Left lung (tissue), 10 donors: ENCODE data around the gene ZFP62. TPM values are rescaled to one million over a fixed set of nuclear protein-coding genes. Genes with fewer than 3 reads are reported as not detected.

Source experiments
- ATAC-seq: fragments of 200-7000 bp; cut with Tn5 transposase; one replicate; pipeline ENCODE4 v1.9.1; 2020; ENCODE audit warnings: moderate library complexity
- DNase-seq, 4 donors: peaks; one replicate each; pipeline ENCODE4 v3.0.0-alpha.2; 2013 to 2020
- H3K27ac ChIP-seq, 2 donors: fragments of 200-600 bp; sonication (generic) in 1 of 2; one replicate each; pipeline versions ENCODE4 v1.5.0 to v1.8.0; 2020 to 2021
- H3K27me3 ChIP-seq, 2 donors: fragments of 200-600 bp; sonication (generic) in 1 of 2; one replicate each; pipeline versions ENCODE4 v1.5.0 to v1.8.0; 2020 to 2021
- H3K36me3 ChIP-seq, 2 donors: fragments of 200-600 bp; sonication (generic) in 1 of 2; one replicate each; pipeline versions ENCODE4 v1.5.0 to v1.8.0; 2020 to 2021
- H3K4me1 ChIP-seq, 2 donors: fragments of 200-600 bp; one replicate each; pipeline ENCODE4 v1.8.0; 2021
- H3K4me3 ChIP-seq, 2 donors: fragments of 200-600 bp; sonication (generic) in 1 of 2; one replicate each; pipeline versions ENCODE4 v1.5.0 to v1.8.0; 2020 to 2021; ENCODE audit warnings: mild to moderate bottlenecking in 1 of 2
- H3K9me3 ChIP-seq, 2 donors: fragments of 200-600 bp; sonication (generic) in 1 of 2; one replicate each; pipeline versions ENCODE4 v1.5.0 to v1.8.0; 2020 to 2021
- CTCF ChIP-seq, 2 donors: fragments of 200-600 bp; sonication (generic) in 1 of 2; IDR thresholded peaks; one replicate each; pipeline versions ENCODE4 v1.5.0 to v1.8.0; 2021; ENCODE audit warnings: antibody characterized with exemption in 2 of 2
- intact Hi-C, 2 donors: fragments of 100-400 bp; cut with DNase I; formaldehyde crosslinking; loops; one replicate each; pipeline versions ENCODE4 v1.11.2 to v1.14.2; 2022
- polyA plus RNA-seq, 6 donors: library from polyadenylated mRNA; unstranded; fragments of 120-200 nt; gene quantifications; one replicate each; pipeline ENCODE4 v1.2.1, GENCODE V29; 2013; ENCODE audit not compliant: insufficient read length in 6 of 6
- total RNA-seq, 2 donors: library from RNA; stranded (reverse); fragmentation: NEBNext Ultra II Directional; extraction: Animal tissue kit (Norgen Biotek cat#: 25700); gene quantifications; one replicate each; pipeline ENCODE4 v1.2.1, GENCODE V29; 2021
- donor health status: DM: no; HTN: yes; CAD: no.
- donor health status: DM: no; HTN: no; CAD: no.

Gene ZFP62
- total and polyA plus RNA-seq, 8 donors = 21.4 to 66.1 (median 58.1) TPM

DNA sequence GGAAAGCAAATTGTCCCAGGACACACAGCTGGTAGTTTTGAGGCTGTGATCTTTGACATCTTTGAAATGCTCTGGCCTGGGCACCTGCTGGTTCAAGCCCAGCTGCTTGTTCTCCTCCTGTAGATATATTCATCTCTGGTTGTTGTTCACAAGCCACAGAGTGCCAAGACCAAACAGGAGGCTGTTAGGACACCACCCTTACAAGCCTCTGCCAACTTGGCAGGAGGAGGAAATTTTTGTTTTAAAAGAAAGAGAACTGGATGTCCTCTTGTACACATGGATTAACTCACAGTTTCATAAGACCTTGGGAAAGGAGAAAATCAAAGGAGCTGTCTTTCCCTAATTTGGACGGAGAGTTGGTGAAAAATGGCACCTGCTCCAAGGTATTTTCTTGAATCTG, 8.5 kb upstream of the ZFP62 start:
- Histone ChIP-seq H3K4me1 (peaks cover 0 to 25% of the 10 kb centered on the region in 2 donors), H3K27ac (no peak overlapping the region), H3K9me3 (no peaks in the 10 kb centered on the region), H3K36me3 (no peaks in the 10 kb centered on the region), H3K4me3 (no peak overlapping the region), H3K27me3 (no peaks in the 10 kb centered on the region)
- no peak for TF ChIP-seq CTCF (IDR thresholded peaks at IDR 0.05)
- DNase-seq (no peak), ATAC-seq (no peak)
- intact Hi-C loops = no loop called here

DNA sequence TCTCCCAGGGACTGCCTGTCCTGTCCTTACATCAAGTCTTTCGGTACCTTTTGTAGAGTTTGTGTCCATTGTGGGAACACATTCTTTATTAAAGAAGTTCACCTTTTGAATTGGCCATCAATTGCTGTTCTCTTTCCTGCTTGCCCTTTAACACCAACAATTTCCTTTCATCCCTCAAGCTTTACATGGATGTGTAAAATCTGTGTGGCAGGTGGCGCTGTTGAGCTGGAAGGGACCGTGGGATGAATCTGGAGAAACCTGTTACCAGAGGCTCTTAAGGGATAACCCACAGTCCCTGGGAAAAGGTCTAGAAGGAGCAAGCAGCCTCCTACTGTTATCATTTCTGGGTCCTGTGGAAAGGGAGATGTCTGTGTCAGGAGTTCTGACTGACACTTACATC, 7.9 kb upstream of the ZFP62 start:
- TF ChIP-seq CTCF (IDR thresholded peaks at IDR 0.05) = peak; percentile 57 to 70
- no peak overlapping the region for H3K4me3 ChIP-seq
- intact Hi-C loops = no loop called here
- peak; percentile 48 to 90 (median 78) for DNase-seq
- H3K36me3 ChIP-seq = no peaks in the 10 kb centered on the region
- peaks cover 0 to 18% of the 10 kb centered on the region in 2 donors for H3K4me1 ChIP-seq
- peak; percentile 93 for ATAC-seq
- no peaks in the 10 kb centered on the region for H3K27me3 ChIP-seq
- no peaks in the 10 kb centered on the region for H3K9me3 ChIP-seq
- no peak overlapping the region for H3K27ac ChIP-seq

- Histone ChIP-seq H3K4me3 (no peak overlapping the region), H3K4me1 (peaks cover 0 to 7% of the 10 kb centered on the region in 2 donors), H3K27me3 (no peaks in the 10 kb centered on the region), H3K36me3 (no peaks in the 10 kb centered on the region), H3K9me3 (no peaks in the 10 kb centered on the region), H3K27ac (no peak overlapping the region)
- intact Hi-C loops = no loop called here
- ATAC-seq = no peak
- no peak for DNase-seq
- TF ChIP-seq CTCF (IDR thresholded peaks at IDR 0.05) = no peak
These were observed 5.9 kb upstream of the ZFP62 start for GRCh38 chr5:180866985-180867384.

GRCh38 chr5:180865981-180866695, 5.1 kb upstream of the ZFP62 start:
- Histone ChIP-seq H3K4me3 (no peak overlapping the region), H3K36me3 (no peaks in the 10 kb centered on the region), H3K27me3 (no peaks in the 10 kb centered on the region), H3K27ac (no peak overlapping the region), H3K4me1 (peaks cover 0 to 7% of the 10 kb centered on the region in 2 donors), H3K9me3 (no peaks in the 10 kb centered on the region)
- no peak for ATAC-seq
- no peak for DNase-seq
- intact Hi-C loops = no loop called here
- TF ChIP-seq CTCF (IDR thresholded peaks at IDR 0.05) = no peak

- Histone ChIP-seq H3K27ac (no peak overlapping the region), H3K36me3 (peaks cover 0 to 6% of the 10 kb centered on the region in 2 donors), H3K9me3 (no peaks in the 10 kb centered on the region), H3K27me3 (no peaks in the 10 kb centered on the region), H3K4me1 (peaks cover 4 to 18% of the 10 kb centered on the region in 2 donors), H3K4me3 (no peak overlapping the region)
- no peak for TF ChIP-seq CTCF (IDR thresholded peaks at IDR 0.05)
- DNase-seq = no peak
- intact Hi-C loops = loop anchor here in 1 of 2 donors (5.0 kb wide), 1 partner anchor 75 kb away; no protein-coding TSS in a partner anchor
- no peak for ATAC-seq
These were observed 1.6 kb upstream of the ZFP62 start for GRCh38 chr5:180862645-180863044.
